GM19455 (cell line): ENCODE measurements around the gene PCK1.

Source experiments
- ATAC-seq: cut with Tn5 transposase; IDR thresholded peaks from one replicate; pipeline ENCODE4 v1.9.1; 2021; ENCODE audit not compliant: unreplicated experiment

Gene PCK1

GRCh38 chr20:57601211-57601570 lies 40.3 kb downstream of the PCK1 start:
- no peak for ATAC-seq

GRCh38 chr20:57601737-57602136 lies 40.8 kb downstream of the PCK1 start:
- ATAC-seq: no peak

- no peak for ATAC-seq
Measured at GRCh38 chr20:57603120-57603519, 42.2 kb downstream of the PCK1 start.

- no peak for ATAC-seq
Measured at GRCh38 chr20:57605045-57605444, 44.1 kb downstream of the PCK1 start.

- ATAC-seq: no peak
Measured at GRCh38 chr20:57605878-57606277, 45.0 kb downstream of the PCK1 start.

GRCh38 chr20:57608516-57608915 lies 47.6 kb downstream of the PCK1 start:
- ATAC-seq: no peak

GRCh38 chr20:57609086-57609841 lies 48.4 kb downstream of the PCK1 start:
- no peak for ATAC-seq

- no peak for ATAC-seq
Measured at GRCh38 chr20:57609842-57610167, 48.9 kb downstream of the PCK1 start.

- no peak for ATAC-seq
Measured at GRCh38 chr20:57610261-57610952, 49.5 kb downstream of the PCK1 start.

- no peak for ATAC-seq
Measured at GRCh38 chr20:57611586-57612311, 50.8 kb downstream of the PCK1 start.

- ATAC-seq: no peak
Measured at GRCh38 chr20:57612436-57612835, 51.5 kb downstream of the PCK1 start.

- ATAC-seq: no peak
Measured at GRCh38 chr20:57612916-57613315, 52.0 kb downstream of the PCK1 start.

- no peak for ATAC-seq
Measured at GRCh38 chr20:57613481-57613921, 52.6 kb downstream of the PCK1 start.

- no peak for ATAC-seq
Measured at GRCh38 chr20:57614490-57615444, 53.9 kb downstream of the PCK1 start.

GRCh38 chr20:57615445-57615811 lies 54.5 kb downstream of the PCK1 start:
- no peak for ATAC-seq

- no peak for ATAC-seq
Measured at GRCh38 chr20:57616143-57616951, 55.4 kb downstream of the PCK1 start.

- ATAC-seq: no peak
Measured at GRCh38 chr20:57617079-57617795, 56.3 kb downstream of the PCK1 start.
